Activated naive CD4-positive, alpha-beta T cell treated with anti-CD3 and anti-CD28 coated beads, Interleukin-2, amount 50 U/mL, for 72 hours (primary cell): ENCODE results near the gene GPRC5D. TPM values are rescaled to one million over a fixed set of nuclear protein-coding genes. Genes with fewer than 3 reads are reported as not detected.

Experiments used
- total RNA-seq, 2 donors: library from RNA; stranded (reverse); gene quantifications; one replicate each; pipeline ENCODE4 v1.2.3, GENCODE V29; 2022

The GPRC5D gene
- total RNA-seq, 2 donors from 2014 or later, result not detected

Other genes with a start within 250 kb of the GPRC5D start
- gene CDKN1B, start 234.8 kb downstream of the GPRC5D start, total RNA-seq, result 10 to 100 TPM; 39.7 to 46.6 TPM
- 1 to 10 TPM; 5.2 to 6.5 TPM for gene APOLD1, start 166.5 kb downstream of the GPRC5D start, total RNA-seq
- gene DDX47, start 138.8 kb downstream of the GPRC5D start, total RNA-seq, result 100 to 1,000 TPM in 1 of 2 donors, 10 to 100 TPM in 1; 94.7 to 109 TPM
- under 1 TPM; 0.30 to 0.80 TPM for gene GPRC5A, start 60.6 kb downstream of the GPRC5D start, total RNA-seq
- 10 to 100 TPM; 25.0 to 34.2 TPM for gene HEBP1, start 48.1 kb upstream of the GPRC5D start, total RNA-seq
- 10 to 100 TPM in 1 of 2 donors, 1 to 10 TPM in 1; 6.2 to 17.2 TPM for gene FAM234B, start 92.2 kb upstream of the GPRC5D start, total RNA-seq
- gene GSG1, start 151.5 kb upstream of the GPRC5D start, total RNA-seq, result not detected
- 1 to 10 TPM; 1.4 to 9.2 TPM for gene EMP1, start 244.6 kb upstream of the GPRC5D start, total RNA-seq